T-helper 17 cell (primary cell): ENCODE data around the gene SLC24A1. TPM values are rescaled to one million over a fixed set of nuclear protein-coding genes. Genes with fewer than 3 reads are reported as not detected.
"Not testable (repeated sequence)": the region's sequence is repeated elsewhere in the genome, so short reads cannot be mapped to it uniquely, and the experiment has no call there.

Experiments used
- ATAC-seq: fragments of 150-1000 bp; cut with Tn5 transposase; 2 replicates; pipeline ENCODE4 v1.10.0; 2021; ENCODE audit warnings: mild to moderate bottlenecking, moderate library complexity
- DNase-seq, 3 donors: peaks; one replicate each; pipeline versions ENCODE4 v3.0.0 to v3.0.0-alpha.2; 2020 to 2021
- H3K9me3 ChIP-seq: one replicate; pipeline ENCODE4 v1.7.0; 2013; ENCODE audit warnings: low read length, mild to moderate bottlenecking; ENCODE audit not compliant: control insufficient read depth, poor library complexity, severe bottlenecking
- H3K27ac Mint-ChIP-seq: one replicate; pipeline ENCODE4 v1.8.0; 2022; ENCODE audit warnings: mild to moderate bottlenecking, moderate library complexity, mixed read lengths
- H3K27me3 Mint-ChIP-seq: one replicate; pipeline ENCODE4 v1.8.0; 2022; ENCODE audit warnings: mixed read lengths
- H3K36me3 Mint-ChIP-seq: one replicate; pipeline ENCODE4 v1.8.0; 2022; ENCODE audit warnings: low read depth, mixed read lengths
- H3K4me1 Mint-ChIP-seq: one replicate; pipeline ENCODE4 v1.8.0; 2022; ENCODE audit warnings: mild to moderate bottlenecking, mixed read lengths
- H3K4me3 Mint-ChIP-seq: one replicate; pipeline ENCODE4 v1.8.0; 2022; ENCODE audit warnings: mild to moderate bottlenecking, moderate library complexity, mixed read lengths
- total RNA-seq, 4 donors: library from RNA in 2 of 4; stranded (reverse) in 2 of 4; gene quantifications; one replicate each; pipeline ENCODE4 v1.2.3 and lab custom pipeline; 2022 to 2026

SLC24A1 gene
- total RNA-seq, 2 donors from 2014 or later = 4.0 to 5.9 TPM

DNA sequence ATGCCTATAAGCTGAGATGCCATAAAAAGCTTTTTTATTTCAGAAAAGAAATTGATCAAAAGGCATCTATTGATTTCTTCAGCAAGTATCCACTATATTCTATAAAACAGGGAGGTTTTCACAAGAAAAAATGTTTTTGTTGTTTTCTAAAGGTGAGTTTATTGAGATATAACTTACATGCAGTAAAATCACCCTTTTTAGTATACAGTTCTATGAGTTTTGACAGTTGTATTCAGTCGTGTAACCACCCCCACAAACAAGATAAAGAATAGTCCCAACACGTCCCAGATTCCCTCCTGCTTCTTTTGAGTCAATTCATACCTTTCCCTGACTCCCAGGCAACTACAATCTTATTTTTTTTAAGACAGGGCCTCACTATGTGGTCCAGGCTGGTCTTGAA, 18.6 kb upstream of the SLC24A1 start:
- Mint-ChIP-seq H3K27ac (no peak overlapping the region), H3K27me3 (no peaks in the 10 kb centered on the region), H3K4me1 (no peaks in the 10 kb centered on the region), H3K36me3 (no peaks in the 10 kb centered on the region), H3K4me3 (no peak overlapping the region)
- DNase-seq (no peak), ATAC-seq (no peak)
- H3K9me3 ChIP-seq = no peaks in the 10 kb centered on the region

DNA sequence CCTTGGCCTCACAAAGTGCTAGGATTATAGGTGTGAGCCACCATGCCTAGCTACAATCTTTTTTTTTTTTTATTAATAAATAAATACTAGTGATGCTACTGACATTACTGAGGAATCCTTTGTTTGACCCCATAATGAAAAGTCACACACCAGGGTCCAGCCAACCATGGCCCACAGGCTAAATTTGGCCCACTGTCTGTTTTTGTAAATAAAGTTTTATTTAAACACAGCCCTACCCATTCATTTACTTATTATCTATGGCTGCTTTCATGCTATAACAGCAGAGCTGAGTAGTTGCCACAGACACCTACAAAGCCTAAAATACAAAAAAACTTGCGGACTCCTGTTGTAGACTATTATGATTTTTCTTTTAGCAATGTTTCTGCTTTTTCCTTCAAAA, 18.2 kb upstream of the SLC24A1 start:
- ATAC-seq = no peak
- Mint-ChIP-seq H3K4me1 (no peaks in the 10 kb centered on the region), H3K27ac (no peak overlapping the region), H3K27me3 (no peaks in the 10 kb centered on the region), H3K4me3 (no peak overlapping the region), H3K36me3 (no peaks in the 10 kb centered on the region)
- DNase-seq = no peak
- H3K9me3 ChIP-seq = no peaks in the 10 kb centered on the region

DNA sequence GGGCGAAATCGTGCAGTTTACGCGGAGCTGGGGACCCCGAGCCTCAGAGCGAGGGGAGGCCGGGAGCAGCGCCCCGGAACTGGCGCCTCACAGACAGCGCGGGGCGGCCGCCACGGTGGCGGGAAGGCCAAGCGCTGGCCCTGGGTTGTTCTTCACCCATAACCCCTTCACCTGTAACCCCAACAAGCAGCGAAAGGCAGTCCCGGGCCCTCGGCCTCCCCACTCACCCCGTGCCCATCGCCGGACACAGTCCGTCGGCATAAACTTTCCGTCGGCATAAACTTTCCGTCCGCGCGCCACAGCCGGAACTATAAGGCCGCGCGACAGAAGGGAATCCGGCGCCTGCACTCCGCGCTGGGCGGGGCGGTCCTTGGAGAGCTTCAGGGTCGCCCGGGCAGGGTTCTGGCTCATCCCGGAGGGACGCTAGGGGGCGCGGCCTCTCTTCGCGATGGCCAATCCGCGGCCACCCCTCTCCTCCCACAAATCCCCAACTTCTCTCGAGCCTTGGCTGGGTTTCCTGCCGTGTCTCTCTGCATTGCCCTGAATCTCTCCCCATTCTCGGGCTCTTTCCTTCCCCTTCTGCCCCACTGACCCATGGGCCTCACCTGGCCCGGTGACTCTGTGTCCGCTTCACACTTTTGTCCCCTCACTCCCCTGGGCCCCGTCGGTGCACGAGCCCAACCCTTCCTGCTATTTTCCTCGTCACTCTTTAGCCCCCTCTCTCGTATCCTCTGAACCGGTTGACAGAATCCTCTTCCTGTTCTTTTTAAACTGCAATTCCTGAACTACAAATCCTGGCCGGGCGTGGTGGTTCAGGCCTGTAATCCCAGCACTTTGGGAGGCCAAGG, 10.6 kb upstream of the SLC24A1 start, which contains the start of gene INTS14:
Gene INTS14, minus strand, starts transcription at position 261 of the 848 bp plus-strand sequence. CDS start 3,751 bp downstream, outside the sequence.
- DNase-seq = peak; percentile 85 to 89 (median 87)
- Mint-ChIP-seq H3K27ac (peak within 1 kb of the TSS; percentile 96), H3K4me1 (peaks cover 20% of the 10 kb centered on the region), H3K36me3 (no peaks in the 10 kb centered on the region), H3K27me3 (no peaks in the 10 kb centered on the region), H3K4me3 (peak within 1 kb of the TSS; percentile 98)
- peak; percentile 98 for ATAC-seq
- no peaks in the 10 kb centered on the region for H3K9me3 ChIP-seq

DNA sequence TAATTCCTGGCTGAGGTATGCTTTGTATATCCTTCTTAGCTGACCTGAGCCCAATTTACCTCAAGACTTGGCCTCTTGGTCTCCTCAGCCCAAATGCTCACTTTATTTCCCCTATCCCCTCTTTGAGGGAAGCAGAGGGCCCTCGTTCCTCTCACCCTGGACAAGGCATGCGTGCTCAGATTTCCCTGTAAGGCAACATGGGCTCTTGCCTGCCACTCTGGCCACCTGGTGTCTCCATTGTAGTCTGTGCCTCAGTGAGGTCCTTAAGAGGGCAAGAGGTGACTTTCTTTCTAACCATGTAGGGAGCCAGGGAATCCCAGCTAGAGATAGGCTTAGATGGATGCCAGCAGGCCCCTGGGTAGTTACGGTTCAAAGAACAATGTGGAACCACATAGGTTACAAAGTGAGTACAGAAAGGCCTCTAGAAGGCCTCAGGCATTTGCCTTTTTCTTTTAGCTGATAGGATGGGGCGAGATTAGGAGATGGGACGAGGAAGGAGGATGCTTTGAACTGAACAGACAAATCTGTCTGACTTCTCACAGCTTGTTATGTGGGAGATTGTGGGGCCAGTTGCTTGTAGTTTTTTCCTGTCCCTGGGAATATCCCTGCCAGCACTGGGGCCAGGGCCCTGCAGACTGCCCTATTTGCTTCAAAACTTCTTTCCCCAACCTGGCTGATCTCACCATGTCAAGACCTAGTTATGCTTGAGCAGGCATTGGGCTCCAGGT, 9.7 kb upstream of the SLC24A1 start:
- ATAC-seq (no peak), DNase-seq (no peak)
- H3K9me3 ChIP-seq = no peaks in the 10 kb centered on the region
- Mint-ChIP-seq H3K4me3 (peak overlapping the region; percentile 98), H3K36me3 (no peaks in the 10 kb centered on the region), H3K4me1 (peaks cover 20% of the 10 kb centered on the region), H3K27ac (peak overlapping the region; percentile 96), H3K27me3 (no peaks in the 10 kb centered on the region)

DNA sequence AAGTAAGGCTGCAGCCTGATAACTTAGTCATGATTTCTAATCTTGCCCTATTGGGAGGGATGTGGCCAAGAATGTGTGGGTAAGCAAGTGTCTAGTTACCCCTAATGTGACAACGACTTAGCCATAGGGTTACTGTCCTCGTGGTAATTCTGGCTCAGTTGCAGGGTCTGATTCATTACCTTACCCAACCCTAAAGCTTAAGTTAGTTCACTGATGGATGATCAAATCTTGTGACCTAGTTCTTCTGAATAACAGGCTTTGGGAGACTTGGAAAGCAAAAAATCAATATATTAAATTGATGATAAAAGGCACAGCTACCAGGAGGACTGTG, 9.2 kb upstream of the SLC24A1 start:
- DNase-seq (no peak), ATAC-seq (no peak)
- Mint-ChIP-seq H3K27ac (no peak overlapping the region), H3K27me3 (no peaks in the 10 kb centered on the region), H3K36me3 (no peaks in the 10 kb centered on the region), H3K4me3 (peak overlapping the region; percentile 98), H3K4me1 (peaks cover 20% of the 10 kb centered on the region)
- H3K9me3 ChIP-seq = no peaks in the 10 kb centered on the region

DNA sequence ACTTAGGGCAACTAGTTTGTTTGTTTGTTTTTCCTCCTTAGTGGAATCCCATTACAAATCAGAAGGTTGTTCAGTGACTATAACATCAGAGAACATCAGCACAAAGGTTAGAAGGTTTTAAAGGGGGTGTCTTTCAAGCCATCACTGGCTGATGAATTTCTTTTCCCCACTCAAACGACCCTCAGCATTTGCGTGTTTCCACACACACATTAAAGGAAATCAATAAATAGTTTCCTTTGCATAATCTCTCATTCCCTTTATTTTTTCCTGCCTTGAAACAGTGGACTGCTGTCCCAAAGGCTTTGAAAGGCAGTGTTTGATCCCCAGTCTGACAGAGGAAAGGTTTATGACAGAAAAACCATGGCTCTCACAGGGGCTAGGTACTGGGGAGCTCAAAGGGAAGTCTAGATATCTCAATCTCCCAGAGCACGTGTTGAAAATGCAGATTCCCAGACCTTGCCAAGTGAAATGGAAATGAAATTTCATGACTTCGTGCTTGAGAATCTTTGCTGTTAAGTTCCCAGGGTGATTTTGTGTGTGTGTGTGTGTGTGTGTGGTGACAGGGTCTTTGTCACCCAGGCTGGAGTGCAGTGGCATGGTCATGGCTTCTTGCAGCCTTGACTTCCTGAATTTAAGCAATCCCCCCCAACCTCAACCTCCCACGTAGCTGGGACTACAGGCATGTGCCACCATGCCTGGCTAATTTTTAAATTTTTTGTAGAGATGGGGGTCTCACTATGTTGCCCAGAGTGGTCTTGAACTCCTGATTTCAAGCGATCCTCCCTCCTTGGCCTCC, 8.6 kb upstream of the SLC24A1 start:
- Mint-ChIP-seq H3K27ac (no peak overlapping the region), H3K36me3 (no peaks in the 10 kb centered on the region), H3K27me3 (no peaks in the 10 kb centered on the region), H3K4me1 (peaks cover 20% of the 10 kb centered on the region), H3K4me3 (no peak overlapping the region)
- ATAC-seq (no peak), DNase-seq (no peak)
- no peaks in the 10 kb centered on the region for H3K9me3 ChIP-seq

DNA sequence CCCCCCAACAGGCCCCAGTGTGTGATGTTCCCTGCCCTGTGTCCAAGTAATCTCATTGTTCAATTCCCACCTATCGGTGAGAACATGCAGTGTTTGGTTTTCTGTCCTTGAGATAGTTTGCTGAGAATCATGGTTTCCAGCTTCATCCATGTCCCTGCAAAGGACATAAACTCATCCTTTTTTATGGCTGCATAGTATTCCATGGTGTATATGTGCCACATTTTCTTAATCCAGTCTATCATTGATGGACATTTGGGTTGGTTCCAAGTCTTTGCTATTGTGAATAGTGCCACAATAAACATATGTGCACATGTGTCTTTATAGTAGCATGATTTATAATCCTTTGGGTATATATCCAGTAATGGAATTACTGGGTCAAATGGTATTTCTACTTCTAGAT, 5.9 kb upstream of the SLC24A1 start:
- not testable (repeated sequence) for H3K9me3 ChIP-seq, H3K27me3 Mint-ChIP-seq, H3K36me3 Mint-ChIP-seq, H3K27ac Mint-ChIP-seq, DNase-seq, ATAC-seq, H3K4me3 Mint-ChIP-seq
- peaks cover 18% of the 10 kb centered on the region for H3K4me1 Mint-ChIP-seq

DNA sequence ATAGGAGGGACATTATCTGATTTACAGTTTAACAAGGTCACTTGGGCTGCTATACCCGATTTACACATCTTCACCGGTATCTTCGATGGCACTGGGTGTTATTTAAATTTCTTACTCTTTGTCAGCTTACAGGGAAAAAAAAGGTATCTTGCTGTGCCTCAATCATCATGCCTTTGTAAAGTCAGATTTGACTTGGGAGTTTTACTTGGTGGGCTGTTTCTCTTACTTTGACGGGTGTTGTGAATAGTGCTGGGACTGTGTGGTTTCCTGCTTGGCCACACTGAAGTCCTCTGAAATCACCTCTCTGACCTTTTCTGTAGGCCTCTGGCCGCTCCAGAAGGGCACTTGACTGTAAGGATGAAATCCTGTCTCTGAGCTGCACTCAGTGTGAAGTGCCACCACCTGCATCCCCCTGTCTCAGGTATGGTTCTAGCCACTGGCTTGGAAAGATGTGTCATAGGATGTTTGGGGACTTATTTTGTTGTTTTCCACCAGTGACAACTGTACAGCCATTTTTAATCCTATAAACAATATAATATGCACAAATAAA, 3.1 kb upstream of the SLC24A1 start:
- no peak overlapping the region for H3K4me3 Mint-ChIP-seq
- no peaks in the 10 kb centered on the region for H3K36me3 Mint-ChIP-seq
- no peaks in the 10 kb centered on the region for H3K9me3 ChIP-seq
- H3K4me1 Mint-ChIP-seq = peaks cover 2% of the 10 kb centered on the region
- no peaks in the 10 kb centered on the region for H3K27me3 Mint-ChIP-seq
- H3K27ac Mint-ChIP-seq = no peak overlapping the region
- ATAC-seq (no peak), DNase-seq (no peak)

DNA sequence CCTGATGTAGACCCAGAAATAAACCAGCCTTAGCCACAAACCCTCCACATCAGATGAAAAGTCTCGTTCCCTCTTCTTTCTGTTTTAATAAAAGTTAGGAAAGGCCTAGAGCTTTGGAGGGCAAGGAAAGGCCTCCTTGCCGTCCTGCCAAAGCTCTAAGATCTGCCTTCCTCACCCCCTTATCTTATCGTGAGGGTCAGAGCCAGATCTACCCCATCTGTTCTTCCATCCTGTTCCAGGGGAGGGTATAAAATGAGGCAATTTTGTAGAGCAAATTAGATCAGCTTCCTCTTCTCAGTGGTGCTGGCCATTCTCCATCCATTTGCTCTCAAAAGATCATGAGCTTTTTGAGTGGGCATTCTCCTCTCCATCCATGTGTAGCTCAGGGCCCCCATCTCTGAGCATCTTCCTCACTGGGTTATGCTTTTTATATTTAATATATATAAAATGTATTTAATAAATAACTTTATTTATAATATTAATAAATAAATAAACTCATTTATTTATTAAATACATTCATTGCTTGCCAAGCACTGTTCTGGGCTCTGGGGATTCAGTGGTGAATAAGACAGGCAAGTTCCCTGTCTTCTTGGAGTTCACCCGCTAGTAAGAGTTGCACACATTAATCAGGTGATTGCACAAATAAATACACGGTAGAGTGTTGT, 2.0 kb upstream of the SLC24A1 start:
- no peaks in the 10 kb centered on the region for H3K27me3 Mint-ChIP-seq
- no peak for DNase-seq
- no peak overlapping the region for H3K27ac Mint-ChIP-seq
- H3K9me3 ChIP-seq = no peaks in the 10 kb centered on the region
- peak overlapping the region; percentile 59 for H3K4me3 Mint-ChIP-seq
- H3K4me1 Mint-ChIP-seq = no peaks in the 10 kb centered on the region
- H3K36me3 Mint-ChIP-seq = peaks cover 2% of the 10 kb centered on the region
- no peak for ATAC-seq

DNA sequence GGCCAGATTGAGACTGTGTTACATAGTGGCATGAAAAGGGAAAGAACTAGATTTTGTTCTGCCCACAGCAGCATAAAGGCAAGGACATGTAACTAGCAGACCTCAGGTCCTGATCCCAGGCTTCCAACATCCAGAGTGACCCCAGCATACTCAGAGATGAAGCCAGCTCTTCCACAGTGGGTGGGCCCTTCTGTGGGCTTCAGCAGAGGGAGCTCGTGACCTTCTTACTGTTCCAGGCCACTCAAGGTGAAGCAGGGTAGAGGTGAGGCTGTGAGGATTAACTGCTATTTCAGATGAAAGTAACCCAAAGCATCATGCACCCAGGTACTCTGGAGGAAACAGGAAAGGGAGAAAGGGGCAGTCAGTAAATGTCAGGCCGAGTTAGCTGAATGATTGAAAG, 905 bp upstream of the SLC24A1 start:
- Mint-ChIP-seq H3K4me3 (no peak overlapping the region), H3K27me3 (no peaks in the 10 kb centered on the region), H3K36me3 (peaks cover 7% of the 10 kb centered on the region), H3K4me1 (no peaks in the 10 kb centered on the region), H3K27ac (no peak overlapping the region)
- DNase-seq (no peak), ATAC-seq (no peak)
- H3K9me3 ChIP-seq = no peaks in the 10 kb centered on the region

DNA sequence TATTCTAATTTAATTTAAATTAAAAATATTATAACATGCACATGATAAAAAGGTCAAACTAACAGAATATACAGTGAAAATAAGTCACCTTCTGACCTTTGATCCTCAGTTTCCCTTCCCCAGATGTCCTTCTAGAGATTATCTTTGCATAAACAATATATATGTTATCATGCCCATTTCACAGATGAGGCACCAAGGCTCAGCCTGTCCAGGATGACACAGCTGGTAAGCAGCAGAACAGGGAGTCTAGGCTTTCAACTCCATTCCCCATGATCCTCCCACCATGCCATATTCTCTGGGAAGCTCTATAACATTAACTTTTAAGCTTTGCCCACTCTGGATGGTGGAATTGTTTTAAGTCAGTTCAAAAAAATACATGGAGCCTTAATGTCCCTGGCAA, 1.4 kb downstream of the SLC24A1 start:
- Mint-ChIP-seq H3K27ac (no peak overlapping the region), H3K27me3 (no peaks in the 10 kb centered on the region), H3K4me1 (no peaks in the 10 kb centered on the region), H3K4me3 (no peak overlapping the region), H3K36me3 (peaks cover 7% of the 10 kb centered on the region)
- no peaks in the 10 kb centered on the region for H3K9me3 ChIP-seq
- no peak for ATAC-seq
- DNase-seq = no peak

DNA sequence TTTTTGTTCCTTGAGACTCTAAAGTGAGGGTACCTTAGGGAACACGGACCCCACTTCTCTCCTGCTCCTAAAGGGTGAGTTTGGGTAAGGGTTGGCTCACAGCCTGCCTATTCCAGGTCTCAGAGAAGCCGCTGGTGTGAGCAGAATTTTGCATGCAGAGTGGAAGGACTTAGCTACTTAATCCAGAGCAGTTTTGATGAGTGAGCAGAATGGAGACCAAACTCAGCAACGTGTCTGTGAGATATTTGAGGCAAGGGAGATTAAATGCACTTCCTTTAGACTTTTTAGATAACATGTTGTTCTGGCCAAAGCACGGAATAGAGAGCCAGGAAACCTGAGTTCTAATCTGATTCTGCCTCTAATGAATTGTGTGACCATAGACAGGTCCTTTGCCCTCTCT, 5.1 kb downstream of the SLC24A1 start:
- DNase-seq (no peak), ATAC-seq (no peak)
- H3K27ac Mint-ChIP-seq = no peak overlapping the region
- H3K4me1 Mint-ChIP-seq = peaks cover 6% of the 10 kb centered on the region
- peaks cover 6% of the 10 kb centered on the region for H3K27me3 Mint-ChIP-seq
- H3K4me3 Mint-ChIP-seq = no peak overlapping the region
- H3K9me3 ChIP-seq = no peaks in the 10 kb centered on the region
- H3K36me3 Mint-ChIP-seq = peaks cover 10% of the 10 kb centered on the region
